ES-I3 (cell line): Measurements from ENCODE around the gene DHTKD1.
"Not testable (repeated sequence)": the region's sequence is repeated elsewhere in the genome, so short reads cannot be mapped to it uniquely, and the experiment has no call there.

Source experiments
- H3K36me3 ChIP-seq: 2 replicates; pipeline ENCODE4 v1.6.1; 2013; ENCODE audit warnings: mild to moderate bottlenecking, low read length, control low read depth, moderate library complexity; ENCODE audit not compliant: insufficient read depth
- H3K4me1 ChIP-seq: 2 replicates; pipeline ENCODE4 v1.6.1; 2013; ENCODE audit warnings: mild to moderate bottlenecking, control low read depth, low read length; ENCODE audit not compliant: insufficient read depth
- H3K9ac ChIP-seq: 2 replicates; pipeline ENCODE4 v1.6.1; 2013; ENCODE audit warnings: low read depth, mild to moderate bottlenecking, low read length, moderate library complexity
- H3K9me3 ChIP-seq: 2 replicates; pipeline ENCODE4 v1.6.1; 2013; ENCODE audit warnings: mild to moderate bottlenecking, low read length, moderate library complexity; ENCODE audit not compliant: control insufficient read depth, insufficient read depth

The DHTKD1 gene

DNA sequence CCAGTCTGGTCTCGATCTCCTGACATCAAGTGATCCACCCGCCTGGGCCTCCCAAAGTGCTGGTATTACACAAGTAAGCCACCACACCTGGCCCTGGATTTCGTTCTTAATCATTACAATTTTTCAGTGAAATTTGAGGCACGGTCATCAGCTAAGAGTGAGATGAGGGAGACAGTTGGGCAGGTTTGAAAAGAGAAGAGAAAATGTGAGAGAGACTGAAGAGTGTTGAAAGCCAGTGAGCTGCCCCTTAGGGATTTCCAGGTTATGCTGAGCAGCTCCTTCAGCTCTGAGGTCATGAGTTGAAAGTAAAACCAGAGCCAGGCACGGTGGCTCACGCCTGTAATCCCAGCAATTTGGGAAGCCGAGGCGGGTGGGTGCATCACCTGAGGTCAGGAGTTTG, 20.2 kb upstream of the DHTKD1 start:
- Histone ChIP-seq H3K4me1 (no peaks in the 10 kb centered on the region), H3K9me3 (no peaks in the 10 kb centered on the region), H3K36me3 (no peaks in the 10 kb centered on the region), H3K9ac (no peak overlapping the region)

DNA sequence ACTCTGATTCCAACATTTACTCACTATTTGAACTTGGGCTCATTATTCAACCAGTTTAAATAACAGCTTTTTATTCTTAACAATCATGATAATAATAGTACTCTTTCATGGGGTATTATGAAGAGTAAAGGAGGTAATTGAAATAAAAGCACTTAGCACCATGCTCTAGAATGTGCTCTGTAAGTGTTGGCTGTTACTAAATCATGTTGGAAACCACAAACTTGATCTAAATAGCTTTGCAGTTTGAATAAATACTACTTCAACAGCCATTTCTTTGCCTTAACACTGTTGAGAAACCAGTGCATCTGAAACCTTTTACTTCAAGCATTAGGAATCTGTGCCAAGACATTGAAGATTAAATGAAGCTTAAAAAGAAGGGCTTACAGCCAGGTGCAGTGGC, 18.2 kb upstream of the DHTKD1 start:
- Histone ChIP-seq H3K4me1 (no peaks in the 10 kb centered on the region), H3K9me3 (no peaks in the 10 kb centered on the region), H3K9ac (no peak overlapping the region), H3K36me3 (no peaks in the 10 kb centered on the region)

DNA sequence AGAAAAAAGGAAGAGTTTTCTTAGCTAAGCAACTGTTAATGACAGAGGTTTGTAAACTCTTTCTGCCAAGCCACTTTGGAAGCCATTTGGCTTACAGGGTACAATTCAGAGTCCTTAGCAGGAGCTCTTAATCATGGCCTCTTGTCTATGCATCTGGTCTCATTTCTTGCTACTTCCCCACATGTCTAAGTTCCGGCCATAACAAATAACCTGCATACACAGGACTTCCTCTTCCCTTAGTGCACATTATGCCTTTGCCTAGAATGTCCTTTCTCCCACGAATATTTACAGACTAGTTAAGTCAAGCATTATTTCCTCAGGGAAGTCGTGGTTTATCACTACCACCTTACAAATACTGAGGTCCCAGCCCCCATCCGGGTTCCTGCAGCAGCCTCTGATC, 17.5 kb upstream of the DHTKD1 start:
- Histone ChIP-seq H3K9me3 (no peaks in the 10 kb centered on the region), H3K36me3 (no peaks in the 10 kb centered on the region), H3K9ac (no peak overlapping the region), H3K4me1 (no peaks in the 10 kb centered on the region)

DNA sequence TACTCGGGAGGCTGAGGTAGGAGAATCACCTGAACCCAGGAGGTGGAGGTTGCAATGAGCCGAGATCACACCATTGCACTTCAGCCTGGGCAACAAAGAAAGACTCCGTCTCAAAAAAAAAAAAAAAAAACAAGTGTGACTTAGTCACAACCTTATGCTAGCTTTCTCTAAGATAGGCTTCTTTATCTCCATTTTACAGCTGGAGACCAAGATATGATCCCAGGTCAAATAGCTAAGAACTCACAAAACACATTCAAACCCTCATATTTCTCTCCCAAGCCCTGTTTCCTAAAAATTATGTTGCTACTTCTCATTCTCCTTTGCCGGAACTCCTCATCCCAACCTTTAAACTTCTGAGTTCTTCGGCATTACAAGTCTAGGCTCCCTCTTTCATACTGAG, 13.0 kb upstream of the DHTKD1 start:
- Histone ChIP-seq H3K9me3 (no peaks in the 10 kb centered on the region), H3K4me1 (no peaks in the 10 kb centered on the region), H3K36me3 (no peaks in the 10 kb centered on the region), H3K9ac (no peak overlapping the region)

GRCh38 chr10:12056748-12057147, 12.0 kb upstream of the DHTKD1 start:
- Histone ChIP-seq H3K9ac (no peak overlapping the region), H3K9me3 (no peaks in the 10 kb centered on the region), H3K4me1 (no peaks in the 10 kb centered on the region), H3K36me3 (no peaks in the 10 kb centered on the region)

- H3K4me1 ChIP-seq = no peaks in the 10 kb centered on the region
- H3K9ac ChIP-seq = no peak overlapping the region
- no peaks in the 10 kb centered on the region for H3K36me3 ChIP-seq
These were observed 7.6 kb upstream of the DHTKD1 start for GRCh38 chr10:12061124-12061523.

GRCh38 chr10:12062754-12063482, 5.8 kb upstream of the DHTKD1 start:
- H3K9me3 ChIP-seq = no peaks in the 10 kb centered on the region
- H3K9ac ChIP-seq = no peak overlapping the region
- no peaks in the 10 kb centered on the region for H3K4me1 ChIP-seq
- no peaks in the 10 kb centered on the region for H3K36me3 ChIP-seq

More at GRCh38 chr10:12061124-12061523, 7.6 kb upstream of the DHTKD1 start:
- no peaks in the 10 kb centered on the region for H3K9me3 ChIP-seq

GRCh38 chr10:12063483-12063818, 5.3 kb upstream of the DHTKD1 start:
- H3K9ac ChIP-seq = no peak overlapping the region
- no peaks in the 10 kb centered on the region for H3K4me1 ChIP-seq
- no peaks in the 10 kb centered on the region for H3K36me3 ChIP-seq
- H3K9me3 ChIP-seq = no peaks in the 10 kb centered on the region

DNA sequence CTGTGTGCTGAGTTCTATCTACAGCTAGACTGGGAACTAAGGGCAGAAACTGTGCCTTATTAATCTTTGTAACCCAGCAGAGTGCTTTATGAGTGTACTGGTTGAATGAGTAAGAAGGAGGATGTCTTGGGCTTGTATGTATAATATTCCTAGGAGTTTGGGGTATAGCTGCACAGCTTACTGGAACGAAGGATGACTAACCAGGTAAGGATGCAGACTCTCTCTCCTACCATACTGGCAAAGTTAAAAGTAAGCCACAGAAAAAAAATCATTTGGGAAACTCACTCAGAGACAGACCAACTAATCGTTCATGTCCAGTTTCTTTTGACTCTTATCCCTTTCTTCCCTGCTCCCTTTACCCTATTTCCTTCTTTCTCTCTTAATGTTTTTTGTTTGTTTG, 1.4 kb upstream of the DHTKD1 start:
- H3K9me3 ChIP-seq = no peaks in the 10 kb centered on the region
- 0 out of 2 replicates have a peak, but pooled peaks cover 7% of the 10 kb centered on the region for H3K4me1 ChIP-seq
- no peak overlapping the region for H3K9ac ChIP-seq
- H3K36me3 ChIP-seq = no peaks in the 10 kb centered on the region

DNA sequence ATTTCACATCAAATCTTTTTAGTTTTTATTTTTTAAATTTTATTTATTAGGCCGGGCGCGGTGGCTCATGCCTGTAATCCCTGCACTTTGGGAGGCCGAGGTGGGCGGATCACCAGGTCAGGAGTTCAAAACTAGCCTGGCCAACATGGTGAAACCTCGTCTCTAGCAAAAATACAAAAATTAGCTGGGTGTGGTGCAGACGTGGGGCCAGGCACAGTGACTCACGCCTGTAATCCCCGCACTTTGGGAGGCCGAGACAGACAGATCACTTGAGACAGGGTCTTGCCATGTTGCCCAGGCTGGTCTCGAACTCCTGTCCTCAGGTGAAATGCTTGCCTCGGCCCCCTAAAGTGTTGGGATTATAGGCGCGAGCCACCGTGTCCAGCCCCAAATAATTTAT, 2.7 kb downstream of the DHTKD1 start:
- H3K9me3 ChIP-seq, H3K9ac ChIP-seq, H3K4me1 ChIP-seq, H3K36me3 ChIP-seq: not testable (repeated sequence)

DNA sequence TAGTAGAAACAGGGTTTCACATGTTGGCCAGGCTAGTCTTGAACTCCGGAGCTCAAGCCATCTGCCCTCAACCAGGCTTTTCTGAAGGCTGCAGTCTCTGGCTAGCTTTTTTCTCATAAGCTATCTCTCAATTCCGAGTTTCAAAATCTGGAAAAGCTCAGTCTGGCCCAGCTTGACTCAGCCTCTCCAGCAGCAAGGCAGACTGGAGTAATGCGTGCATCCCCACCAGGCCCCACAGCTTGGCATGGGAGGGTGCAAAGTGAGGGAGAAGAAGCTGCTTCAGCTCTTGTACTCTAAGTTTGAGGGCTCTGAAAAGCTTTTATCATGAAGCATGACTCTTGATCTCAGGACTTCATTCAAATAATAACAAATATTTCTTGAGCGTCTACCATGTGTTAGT, 4.8 kb downstream of the DHTKD1 start:
- no peaks in the 10 kb centered on the region for H3K9me3 ChIP-seq
- no peaks in the 10 kb centered on the region for H3K36me3 ChIP-seq
- H3K4me1 ChIP-seq = 0 out of 2 replicates have a peak, but pooled peaks cover 7% of the 10 kb centered on the region
- H3K9ac ChIP-seq = no peak overlapping the region

GRCh38 chr10:12077580-12078180, 8.9 kb downstream of the DHTKD1 start:
- Histone ChIP-seq H3K4me1 (no peaks in the 10 kb centered on the region), H3K36me3 (no peaks in the 10 kb centered on the region), H3K9me3 (no peaks in the 10 kb centered on the region), H3K9ac (no peak overlapping the region)

DNA sequence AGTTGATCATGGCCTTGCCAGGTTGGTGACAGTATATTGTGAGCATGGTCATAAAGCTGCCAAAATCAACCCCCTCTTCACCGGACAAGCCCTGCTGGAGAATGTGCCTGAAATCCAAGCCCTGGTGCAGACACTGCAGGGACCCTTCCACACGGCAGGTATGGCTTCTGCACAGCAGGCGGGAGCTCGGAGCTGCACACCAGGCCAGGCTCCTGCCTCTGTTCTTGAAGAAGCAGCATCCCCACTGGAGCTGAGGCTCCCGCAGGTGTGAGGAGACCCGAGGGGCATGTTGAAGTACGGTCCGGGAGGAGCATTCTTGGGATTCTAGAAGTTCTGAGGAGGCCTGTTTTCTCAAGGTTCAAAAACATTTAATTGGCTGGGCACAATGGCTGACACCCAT, 12.7 kb downstream of the DHTKD1 start:
- H3K9me3 ChIP-seq = no peaks in the 10 kb centered on the region
- no peaks in the 10 kb centered on the region for H3K4me1 ChIP-seq
- H3K36me3 ChIP-seq = no peaks in the 10 kb centered on the region
- H3K9ac ChIP-seq = no peak overlapping the region

GRCh38 chr10:12081879-12082557, 13.3 kb downstream of the DHTKD1 start:
- H3K36me3 ChIP-seq = peaks cover 4% of the 10 kb centered on the region; the same call in 1 of the 2 replicates

DNA sequence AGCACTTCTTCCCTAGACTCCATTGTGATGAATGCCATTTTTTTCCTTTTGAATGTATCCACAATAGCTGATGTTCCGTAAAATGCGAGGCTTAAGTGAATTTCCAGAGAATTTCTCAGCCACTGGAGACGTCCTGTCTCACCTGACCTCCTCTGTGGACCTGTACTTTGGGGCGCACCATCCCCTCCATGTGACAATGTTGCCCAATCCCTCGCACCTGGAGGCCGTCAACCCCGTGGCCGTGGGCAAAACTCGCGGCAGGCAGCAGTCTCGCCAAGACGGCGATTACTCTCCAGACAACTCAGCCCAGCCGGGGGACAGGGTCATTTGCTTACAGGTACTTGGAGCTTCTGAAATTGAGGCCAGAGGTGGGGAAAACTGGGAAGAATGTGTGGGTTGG, 20.2 kb downstream of the DHTKD1 start:
- H3K9ac ChIP-seq = no peak overlapping the region
- H3K9me3 ChIP-seq = no peaks in the 10 kb centered on the region
- H3K36me3 ChIP-seq = peaks cover 21% of the 10 kb centered on the region
- H3K4me1 ChIP-seq = no peaks in the 10 kb centered on the region

More at GRCh38 chr10:12081879-12082557, 13.3 kb downstream of the DHTKD1 start:
- H3K4me1 ChIP-seq = no peaks in the 10 kb centered on the region
- no peaks in the 10 kb centered on the region for H3K9me3 ChIP-seq
- H3K9ac ChIP-seq = no peak overlapping the region
